ENCODE results near the gene SYT1.

Gene SYT1

DNA sequence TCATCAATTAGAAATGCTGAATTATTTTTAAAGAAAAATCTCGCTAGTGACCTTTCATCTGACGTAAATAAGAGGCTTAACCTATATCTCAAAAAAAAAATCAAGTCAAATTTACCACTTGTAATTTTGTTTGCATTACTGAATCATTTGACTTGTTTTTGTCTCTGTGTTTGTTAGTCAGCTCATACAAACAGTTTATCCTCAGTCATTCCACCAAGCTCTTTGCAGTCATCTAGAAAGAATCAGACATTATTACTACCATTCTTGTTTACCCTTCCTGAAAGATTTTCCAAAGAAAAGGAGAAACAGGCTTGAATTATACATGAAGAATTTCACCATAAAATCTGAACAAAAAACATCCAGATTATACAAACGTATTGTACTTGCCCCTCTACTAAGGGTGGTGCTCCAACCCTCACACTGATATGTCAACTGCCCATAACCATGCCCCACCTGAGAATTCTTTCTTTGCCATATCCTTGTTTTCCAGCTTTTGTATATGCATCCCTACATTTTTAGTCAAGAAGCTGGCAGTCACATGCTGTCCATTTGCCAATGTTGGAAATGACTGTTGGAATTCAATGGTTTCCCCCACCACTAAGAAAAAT is 569.0 kb downstream of the SYT1 start:
- Histone ChIP-seq H3K4me1 (ENCODE audit: control insufficient read depth, insufficient read depth, low read length) (no peaks in the 10 kb centered on the region), H3K4me3 (ENCODE audit: low read depth, low read length) (no peak overlapping the region), H3K9me3 (ENCODE audit: control insufficient read depth, insufficient read depth, low read length) (no peaks in the 10 kb centered on the region), H3K27ac (ENCODE audit: low read depth, low read length) (no peak overlapping the region), H3K27me3 (ENCODE audit: control insufficient read depth, insufficient read depth, low read length) (no peaks in the 10 kb centered on the region), H3K9ac (ENCODE audit: low read depth, low read length) (no peak overlapping the region), H3K36me3 (ENCODE audit: control insufficient read depth, insufficient read depth, low read length) (no peaks in the 10 kb centered on the region)

DNA sequence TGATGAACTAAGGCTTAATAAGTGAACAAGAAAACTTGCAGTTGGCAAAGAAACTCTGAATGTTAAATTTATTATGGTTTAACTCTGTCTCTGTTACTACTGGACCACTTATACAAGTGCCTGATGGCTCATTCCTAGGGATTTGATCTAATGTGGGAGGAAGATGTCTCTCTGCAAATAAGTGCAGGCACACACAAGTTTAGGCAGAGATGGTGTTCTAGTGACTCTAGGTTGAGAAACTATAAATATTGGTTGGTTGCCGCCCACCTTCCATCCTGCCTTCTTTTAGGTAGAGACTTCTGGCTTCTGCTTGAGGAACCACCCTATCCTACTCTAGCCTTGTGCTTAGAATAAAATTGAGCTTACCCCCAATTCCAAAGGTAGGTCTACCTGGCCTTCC is 570.0 kb downstream of the SYT1 start:
- Histone ChIP-seq H3K4me1 (ENCODE audit: control insufficient read depth, insufficient read depth, low read length) (no peaks in the 10 kb centered on the region), H3K27ac (ENCODE audit: low read depth, low read length) (no peak overlapping the region), H3K36me3 (ENCODE audit: control insufficient read depth, insufficient read depth, low read length) (no peaks in the 10 kb centered on the region), H3K9me3 (ENCODE audit: control insufficient read depth, insufficient read depth, low read length) (no peaks in the 10 kb centered on the region), H3K9ac (ENCODE audit: low read depth, low read length) (no peak overlapping the region), H3K27me3 (ENCODE audit: control insufficient read depth, insufficient read depth, low read length) (no peaks in the 10 kb centered on the region), H3K4me3 (ENCODE audit: low read depth, low read length) (no peak overlapping the region)

DNA sequence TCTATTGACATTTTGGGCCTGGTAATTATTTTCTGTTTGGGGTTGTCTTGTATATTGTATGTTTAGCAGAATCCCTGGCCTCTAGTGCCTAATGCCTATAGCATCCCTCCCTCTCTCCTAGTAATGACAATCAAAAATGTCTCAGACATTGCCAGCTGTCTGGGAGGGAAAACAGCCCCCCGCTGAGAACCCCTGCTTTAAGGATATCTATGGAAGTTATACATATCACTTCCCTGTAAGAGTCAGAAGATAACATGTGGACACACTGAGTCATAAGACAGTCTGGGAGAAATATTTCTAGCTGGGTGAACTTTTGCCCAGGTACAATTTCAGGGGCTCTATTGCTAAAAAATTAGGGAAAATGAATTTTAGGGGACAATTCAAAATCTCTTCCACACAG is 571.2 kb downstream of the SYT1 start:
- H3K27ac ChIP-seq (ENCODE audit: low read depth, low read length) = no peak overlapping the region
- no peaks in the 10 kb centered on the region for H3K9me3 ChIP-seq (ENCODE audit: control insufficient read depth, insufficient read depth, low read length)
- no peak overlapping the region for H3K4me3 ChIP-seq (ENCODE audit: low read depth, low read length)
- no peaks in the 10 kb centered on the region for H3K27me3 ChIP-seq (ENCODE audit: control insufficient read depth, insufficient read depth, low read length)
- H3K36me3 ChIP-seq (ENCODE audit: control insufficient read depth, insufficient read depth, low read length) = no peaks in the 10 kb centered on the region
- H3K4me1 ChIP-seq (ENCODE audit: control insufficient read depth, insufficient read depth, low read length) = 0 out of 2 replicates have a peak, but pooled peaks cover under 1% of the 10 kb centered on the region
- H3K9ac ChIP-seq (ENCODE audit: low read depth, low read length) = no peak overlapping the region

DNA sequence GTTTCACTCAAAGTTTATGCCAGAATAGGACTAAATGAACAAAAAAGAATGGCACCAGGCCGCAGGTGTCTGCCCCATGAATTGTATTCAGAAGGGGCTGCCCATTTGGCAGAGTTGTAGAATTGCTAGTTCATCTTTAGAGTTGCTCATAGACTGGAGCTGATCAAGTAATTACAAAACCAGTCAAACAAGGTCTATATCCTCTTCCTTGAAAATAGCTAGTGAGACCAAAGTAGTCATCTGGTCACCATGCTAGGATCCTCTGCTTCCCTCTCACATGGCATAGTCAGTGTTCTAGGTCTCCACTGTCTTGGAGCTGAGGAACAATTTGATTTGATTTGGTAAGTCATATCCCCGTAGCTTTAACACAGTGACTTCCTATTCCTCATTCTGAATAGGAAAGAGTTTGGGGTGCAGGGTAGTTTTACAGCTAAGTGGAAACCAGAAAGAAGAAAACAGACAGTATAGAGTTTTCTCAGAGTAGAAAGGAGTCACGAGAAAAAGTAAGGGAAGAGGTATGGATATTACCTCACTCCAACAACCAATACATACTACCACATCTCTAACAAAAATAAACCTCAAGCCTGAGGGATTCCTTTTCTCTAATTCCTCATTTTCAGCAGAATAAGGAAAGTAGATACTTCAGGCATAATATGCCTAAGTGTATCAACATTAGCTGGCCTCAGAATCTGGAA is 574.1 kb downstream of the SYT1 start:
- no peak overlapping the region for H3K4me3 ChIP-seq (ENCODE audit: low read depth, low read length)
- 0 out of 2 replicates have a peak, but pooled peaks cover 3% of the 10 kb centered on the region for H3K4me1 ChIP-seq (ENCODE audit: control insufficient read depth, insufficient read depth, low read length)
- no peak overlapping the region for H3K27ac ChIP-seq (ENCODE audit: low read depth, low read length)
- H3K9ac ChIP-seq (ENCODE audit: low read depth, low read length) = no peak overlapping the region
- no peaks in the 10 kb centered on the region for H3K27me3 ChIP-seq (ENCODE audit: control insufficient read depth, insufficient read depth, low read length)
- H3K36me3 ChIP-seq (ENCODE audit: control insufficient read depth, insufficient read depth, low read length) = no peaks in the 10 kb centered on the region
- no peaks in the 10 kb centered on the region for H3K9me3 ChIP-seq (ENCODE audit: control insufficient read depth, insufficient read depth, low read length)

DNA sequence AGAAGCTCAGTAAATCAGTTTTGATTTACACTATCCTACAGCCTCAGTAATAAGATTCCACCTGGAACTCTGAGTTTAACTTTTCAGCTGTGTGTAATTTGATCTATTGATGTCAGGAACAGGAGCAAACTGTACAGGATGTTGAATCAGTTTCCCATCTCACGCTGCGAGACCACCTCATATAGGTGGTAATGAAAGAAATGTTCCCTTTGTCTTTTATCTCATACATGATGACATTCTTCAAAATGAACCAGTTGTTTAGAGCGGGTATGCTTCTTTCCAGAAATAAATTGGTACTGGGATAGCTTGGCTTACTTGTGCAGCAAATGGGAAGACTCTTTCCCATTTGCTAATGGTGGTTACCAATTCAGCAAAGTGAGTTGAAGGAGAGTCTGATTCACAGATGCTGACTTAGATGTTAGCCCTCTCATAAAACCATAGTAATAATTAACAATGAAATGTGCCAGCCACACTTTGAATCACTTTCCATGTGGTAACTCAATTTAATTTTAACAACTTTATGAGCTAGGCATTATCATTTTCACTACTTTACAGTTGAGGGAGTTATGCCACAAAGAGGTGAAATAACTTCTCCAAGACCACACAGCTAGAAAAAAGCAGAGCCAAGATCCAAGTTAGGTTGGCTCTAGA is 574.7 kb downstream of the SYT1 start:
- Histone ChIP-seq H3K27me3 (ENCODE audit: control insufficient read depth, insufficient read depth, low read length) (no peaks in the 10 kb centered on the region), H3K9ac (ENCODE audit: low read depth, low read length) (no peak overlapping the region), H3K4me3 (ENCODE audit: low read depth, low read length) (no peak overlapping the region), H3K27ac (ENCODE audit: low read depth, low read length) (no peak overlapping the region), H3K9me3 (ENCODE audit: control insufficient read depth, insufficient read depth, low read length) (no peaks in the 10 kb centered on the region), H3K4me1 (ENCODE audit: control insufficient read depth, insufficient read depth, low read length) (0 out of 2 replicates have a peak, but pooled peaks cover 3% of the 10 kb centered on the region), H3K36me3 (ENCODE audit: control insufficient read depth, insufficient read depth, low read length) (no peaks in the 10 kb centered on the region)

DNA sequence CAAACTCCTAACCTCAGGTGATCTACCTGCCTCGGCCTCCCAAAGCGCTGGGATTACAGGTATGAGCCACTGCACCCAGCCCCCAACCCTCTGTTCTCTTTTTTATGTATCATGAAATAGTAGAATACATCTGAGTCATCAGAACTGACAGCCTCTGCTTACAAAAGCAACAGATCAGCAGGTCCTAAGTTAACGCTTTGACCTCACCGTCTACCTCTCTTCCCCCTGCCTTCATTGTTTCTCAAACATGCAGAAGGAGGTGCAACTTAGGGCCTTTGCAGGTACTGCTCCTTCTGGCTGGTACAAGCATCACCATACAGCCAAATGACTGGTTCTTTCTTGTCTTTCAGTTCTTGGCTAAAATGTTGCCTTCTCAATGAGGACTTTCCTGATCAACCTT is 577.0 kb downstream of the SYT1 start:
- no peaks in the 10 kb centered on the region for H3K36me3 ChIP-seq (ENCODE audit: control insufficient read depth, insufficient read depth, low read length)
- no peaks in the 10 kb centered on the region for H3K27me3 ChIP-seq (ENCODE audit: control insufficient read depth, insufficient read depth, low read length)
- 0 out of 2 replicates have a peak, but pooled peaks cover 3% of the 10 kb centered on the region for H3K4me1 ChIP-seq (ENCODE audit: control insufficient read depth, insufficient read depth, low read length)
- H3K9ac ChIP-seq (ENCODE audit: low read depth, low read length) = no peak overlapping the region
- H3K27ac ChIP-seq (ENCODE audit: low read depth, low read length) = no peak overlapping the region
- no peaks in the 10 kb centered on the region for H3K9me3 ChIP-seq (ENCODE audit: control insufficient read depth, insufficient read depth, low read length)
- no peak overlapping the region for H3K4me3 ChIP-seq (ENCODE audit: low read depth, low read length)

DNA sequence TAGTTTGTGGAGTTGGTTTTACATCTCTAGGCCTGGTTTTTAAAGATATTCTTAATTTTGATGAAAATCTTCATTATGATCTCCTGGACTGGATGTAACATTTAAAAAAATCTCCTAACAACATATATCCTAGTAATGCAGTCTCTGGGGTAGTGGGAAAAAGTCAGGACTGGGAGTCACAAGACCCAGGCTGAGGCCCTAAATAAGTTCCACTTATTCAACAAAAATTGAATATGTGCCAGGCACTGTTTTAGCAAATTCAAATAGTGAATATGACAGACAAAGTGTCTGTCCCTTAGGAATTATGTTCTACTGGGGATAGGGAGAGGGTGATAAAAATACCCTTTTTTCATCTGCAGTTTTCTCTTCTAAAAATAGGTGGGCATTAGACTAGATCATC is 577.8 kb downstream of the SYT1 start:
- Histone ChIP-seq H3K36me3 (ENCODE audit: control insufficient read depth, insufficient read depth, low read length) (no peaks in the 10 kb centered on the region), H3K9ac (ENCODE audit: low read depth, low read length) (no peak overlapping the region), H3K4me1 (ENCODE audit: control insufficient read depth, insufficient read depth, low read length) (0 out of 2 replicates have a peak, but pooled peaks cover 3% of the 10 kb centered on the region), H3K27me3 (ENCODE audit: control insufficient read depth, insufficient read depth, low read length) (no peaks in the 10 kb centered on the region), H3K9me3 (ENCODE audit: control insufficient read depth, insufficient read depth, low read length) (no peaks in the 10 kb centered on the region), H3K27ac (ENCODE audit: low read depth, low read length) (no peak overlapping the region), H3K4me3 (ENCODE audit: low read depth, low read length) (no peak overlapping the region)

DNA sequence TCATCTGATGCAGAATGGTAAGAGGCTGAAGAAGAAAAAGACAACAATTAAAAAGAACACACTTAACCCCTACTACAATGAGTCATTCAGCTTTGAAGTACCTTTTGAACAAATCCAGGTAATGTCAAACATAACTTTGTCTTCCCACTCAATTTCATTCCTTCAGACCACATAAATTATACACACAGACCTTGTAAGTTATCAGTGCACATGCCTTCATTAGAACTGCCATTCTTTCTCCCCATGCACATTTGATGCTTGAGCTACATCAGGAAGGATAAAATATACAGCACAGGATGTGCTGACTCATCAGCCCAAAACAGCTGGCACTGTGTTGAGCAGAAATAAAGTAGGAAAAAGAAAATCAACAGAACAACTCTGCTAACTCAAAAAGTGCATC is 579.5 kb downstream of the SYT1 start:
- Histone ChIP-seq H3K27ac (ENCODE audit: low read depth, low read length) (no peak overlapping the region), H3K4me3 (ENCODE audit: low read depth, low read length) (no peak overlapping the region), H3K36me3 (ENCODE audit: control insufficient read depth, insufficient read depth, low read length) (no peaks in the 10 kb centered on the region), H3K9me3 (ENCODE audit: control insufficient read depth, insufficient read depth, low read length) (no peaks in the 10 kb centered on the region), H3K4me1 (ENCODE audit: control insufficient read depth, insufficient read depth, low read length) (0 out of 2 replicates have a peak, but pooled peaks cover 3% of the 10 kb centered on the region), H3K27me3 (ENCODE audit: control insufficient read depth, insufficient read depth, low read length) (no peaks in the 10 kb centered on the region), H3K9ac (ENCODE audit: low read depth, low read length) (no peak overlapping the region)

DNA sequence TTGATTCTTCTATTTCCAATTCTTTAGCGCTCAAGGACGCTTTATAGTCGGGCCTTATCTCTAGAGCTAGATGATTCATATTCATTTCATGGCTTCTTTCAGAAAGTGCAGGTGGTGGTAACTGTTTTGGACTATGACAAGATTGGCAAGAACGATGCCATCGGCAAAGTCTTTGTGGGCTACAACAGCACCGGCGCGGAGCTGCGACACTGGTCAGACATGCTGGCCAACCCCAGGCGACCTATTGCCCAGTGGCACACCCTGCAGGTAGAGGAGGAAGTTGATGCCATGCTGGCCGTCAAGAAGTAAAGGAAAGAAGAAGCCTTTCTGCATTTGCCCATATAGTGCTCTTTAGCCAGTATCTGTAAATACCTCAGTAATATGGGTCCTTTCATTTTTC is 584.2 kb downstream of the SYT1 start:
- Histone ChIP-seq H3K9ac (ENCODE audit: low read depth, low read length) (no peak overlapping the region), H3K36me3 (ENCODE audit: control insufficient read depth, insufficient read depth, low read length) (no peaks in the 10 kb centered on the region), H3K27ac (ENCODE audit: low read depth, low read length) (no peak overlapping the region)

DNA sequence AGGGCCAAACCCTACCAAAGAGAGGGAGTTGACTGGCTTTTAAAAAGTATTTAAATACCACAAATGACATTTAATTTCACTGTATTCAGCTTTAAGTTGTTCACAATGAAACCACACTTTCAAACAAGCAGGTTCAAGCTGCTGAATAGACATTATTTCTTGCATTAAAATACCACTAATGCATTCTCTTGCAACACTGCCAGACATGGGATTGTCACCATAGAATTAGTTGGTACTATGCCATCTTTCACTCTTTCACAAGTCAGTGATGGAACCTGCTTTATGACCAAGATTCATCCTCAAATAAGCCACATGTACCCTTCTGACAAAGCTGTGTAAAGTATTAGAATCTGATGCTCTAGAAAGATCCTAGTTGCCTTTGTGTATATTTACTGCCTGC is 586.8 kb downstream of the SYT1 start:
- Histone ChIP-seq H3K27me3 (ENCODE audit: control insufficient read depth, insufficient read depth, low read length) (no peaks in the 10 kb centered on the region), H3K9ac (ENCODE audit: low read depth, low read length) (no peak overlapping the region), H3K4me1 (ENCODE audit: control insufficient read depth, insufficient read depth, low read length) (peaks cover 27% of the 10 kb centered on the region), H3K27ac (ENCODE audit: low read depth, low read length) (no peak overlapping the region), H3K9me3 (ENCODE audit: control insufficient read depth, insufficient read depth, low read length) (no peaks in the 10 kb centered on the region), H3K36me3 (ENCODE audit: control insufficient read depth, insufficient read depth, low read length) (no peaks in the 10 kb centered on the region), H3K4me3 (ENCODE audit: low read depth, low read length) (no peak overlapping the region)

More for the DNA sequence above, 584.2 kb downstream of the SYT1 start:
- Histone ChIP-seq H3K9me3 (ENCODE audit: control insufficient read depth, insufficient read depth, low read length) (no peaks in the 10 kb centered on the region), H3K4me1 (ENCODE audit: control insufficient read depth, insufficient read depth, low read length) (peaks cover 10% of the 10 kb centered on the region), H3K4me3 (ENCODE audit: low read depth, low read length) (no peak overlapping the region), H3K27me3 (ENCODE audit: control insufficient read depth, insufficient read depth, low read length) (no peaks in the 10 kb centered on the region)

DNA sequence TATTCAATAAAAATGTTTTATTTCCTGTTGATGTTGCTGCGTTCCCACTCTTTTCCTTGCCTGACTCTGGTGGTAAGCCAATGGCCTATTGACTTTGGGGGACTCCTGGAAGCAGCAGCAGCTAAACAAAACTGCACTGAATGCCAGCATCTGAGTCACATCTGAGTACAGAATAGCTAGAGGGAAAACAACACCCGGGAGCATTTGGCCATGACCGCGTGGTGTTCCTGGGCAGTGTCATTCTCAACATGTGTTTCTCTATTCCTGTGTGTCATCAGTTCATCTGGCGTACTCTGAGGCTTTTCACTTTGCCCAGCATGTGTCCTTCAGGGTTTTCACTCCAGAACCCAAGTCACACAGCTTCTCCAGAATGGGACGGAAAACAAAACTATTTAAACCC is 587.4 kb downstream of the SYT1 start:
- Histone ChIP-seq H3K9ac (ENCODE audit: low read depth, low read length) (no peak overlapping the region), H3K27me3 (ENCODE audit: control insufficient read depth, insufficient read depth, low read length) (no peaks in the 10 kb centered on the region), H3K4me3 (ENCODE audit: low read depth, low read length) (no peak overlapping the region), H3K4me1 (ENCODE audit: control insufficient read depth, insufficient read depth, low read length) (peaks cover 27% of the 10 kb centered on the region), H3K36me3 (ENCODE audit: control insufficient read depth, insufficient read depth, low read length) (no peaks in the 10 kb centered on the region), H3K9me3 (ENCODE audit: control insufficient read depth, insufficient read depth, low read length) (no peaks in the 10 kb centered on the region), H3K27ac (ENCODE audit: low read depth, low read length) (no peak overlapping the region)

Measured in HUES48 (cell line).